ENCODE results near the gene CRY2.

CRY2 gene

GRCh38 chr11:45919806-45920530 lies 72.7 kb downstream of the CRY2 start:
- Histone ChIP-seq H3K27ac (peak overlapping the region; percentile 80), H3K4me3 (ENCODE audit: low read depth, low read length) (no peak overlapping the region), H3K36me3 (peaks cover 8% of the 10 kb centered on the region), H3K9me3 (ENCODE audit: severe bottlenecking) (no peaks in the 10 kb centered on the region), H3K27me3 (ENCODE audit: insufficient read depth, low read depth, severe bottlenecking) (no peaks in the 10 kb centered on the region)
- peak; percentile 52 for DNase-seq
- no peak for TF ChIP-seq CTCF (IDR thresholded peaks at IDR 0.05; ENCODE audit: low read depth, low read length)

- DNase-seq: no peak
- Histone ChIP-seq H3K27me3 (ENCODE audit: insufficient read depth, low read depth, severe bottlenecking) (no peaks in the 10 kb centered on the region), H3K4me3 (ENCODE audit: low read depth, low read length) (peak overlapping the region; percentile 64), H3K9me3 (ENCODE audit: severe bottlenecking) (no peaks in the 10 kb centered on the region), H3K36me3 (peaks cover 2% of the 10 kb centered on the region; the same call in 1 of the 2 replicates), H3K27ac (peak overlapping the region; percentile 80)
- TF ChIP-seq CTCF (IDR thresholded peaks at IDR 0.05; ENCODE audit: low read depth, low read length): no peak
These were observed 73.5 kb downstream of the CRY2 start for GRCh38 chr11:45920531-45921477.

GRCh38 chr11:45921561-45922424 lies 74.5 kb downstream of the CRY2 start:
- Histone ChIP-seq H3K27me3 (ENCODE audit: insufficient read depth, low read depth, severe bottlenecking) (no peaks in the 10 kb centered on the region), H3K27ac (peak overlapping the region; percentile 80), H3K4me3 (ENCODE audit: low read depth, low read length) (peak overlapping the region; percentile 64), H3K9me3 (ENCODE audit: severe bottlenecking) (no peaks in the 10 kb centered on the region), H3K36me3 (no peaks in the 10 kb centered on the region)
- peak; percentile 90 for DNase-seq
- TF ChIP-seq CTCF (IDR thresholded peaks at IDR 0.05; ENCODE audit: low read depth, low read length): no peak

- peaks cover 3% of the 10 kb centered on the region; the same call in 1 of the 2 replicates for H3K36me3 ChIP-seq
- peak within 1 kb of the TSS; percentile 80 for H3K27ac ChIP-seq
- H3K9me3 ChIP-seq (ENCODE audit: severe bottlenecking): no peaks in the 10 kb centered on the region
- no peaks in the 10 kb centered on the region for H3K27me3 ChIP-seq (ENCODE audit: insufficient read depth, low read depth, severe bottlenecking)
- DNase-seq: peak; percentile 76
- TF ChIP-seq CTCF (IDR thresholded peaks at IDR 0.05; ENCODE audit: low read depth, low read length): no peak
- H3K4me3 ChIP-seq (ENCODE audit: low read depth, low read length): peak within 1 kb of the TSS; percentile 64
These were observed 75.3 kb downstream of the CRY2 start, which contains the start of gene LARGE2 for GRCh38 chr11:45922425-45923082. Gene LARGE2 (plus strand): TSS chr11:45922656. CDS start chr11:45922883, 227 bp downstream.

Measured in WERI-Rb-1 (cell line).